ENCODE results near the gene PRAF2.

The PRAF2 gene

DNA sequence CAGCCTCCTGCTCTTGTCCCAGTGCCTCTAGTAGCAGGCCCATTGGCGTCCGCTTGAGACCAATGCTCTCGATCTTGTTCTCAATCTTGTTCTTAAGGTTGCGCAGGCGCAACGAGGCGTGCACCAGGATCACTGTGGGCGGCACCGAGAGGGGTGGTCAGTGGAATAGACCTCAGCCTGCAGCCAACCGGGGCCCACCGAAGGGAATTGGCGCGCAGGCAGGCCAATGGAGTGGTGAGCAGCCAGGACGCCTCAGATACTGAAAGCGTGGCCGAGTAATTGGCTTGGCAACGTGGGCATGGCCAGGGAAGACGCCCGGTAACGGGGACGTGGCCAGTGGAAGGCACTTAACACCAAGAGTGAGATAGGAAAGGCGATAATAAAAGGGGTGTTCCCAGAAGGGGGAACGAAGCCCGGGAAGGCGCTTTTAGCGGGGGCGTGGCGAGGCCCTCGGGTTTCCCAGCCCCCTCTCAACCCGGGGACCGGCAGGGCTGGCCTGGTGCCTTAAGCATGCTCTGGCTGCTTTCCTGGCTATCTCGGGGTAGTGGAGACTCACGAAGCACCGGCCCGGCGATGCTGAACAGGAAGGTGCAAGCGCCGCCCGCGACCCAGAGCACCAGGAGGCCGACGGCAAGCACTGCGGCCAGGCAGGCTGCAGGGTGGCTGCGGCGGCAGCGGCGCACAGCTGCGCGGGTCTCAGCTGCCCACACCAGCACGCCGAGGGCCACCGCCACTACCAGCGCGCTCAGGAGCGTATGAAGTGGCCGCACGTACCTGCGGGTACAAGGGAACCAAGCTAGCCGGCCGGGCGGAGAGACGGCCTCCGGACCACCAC lies 1.7 kb downstream of the PRAF2 start:
- DNase-seq, result peak; percentile 94

DNA sequence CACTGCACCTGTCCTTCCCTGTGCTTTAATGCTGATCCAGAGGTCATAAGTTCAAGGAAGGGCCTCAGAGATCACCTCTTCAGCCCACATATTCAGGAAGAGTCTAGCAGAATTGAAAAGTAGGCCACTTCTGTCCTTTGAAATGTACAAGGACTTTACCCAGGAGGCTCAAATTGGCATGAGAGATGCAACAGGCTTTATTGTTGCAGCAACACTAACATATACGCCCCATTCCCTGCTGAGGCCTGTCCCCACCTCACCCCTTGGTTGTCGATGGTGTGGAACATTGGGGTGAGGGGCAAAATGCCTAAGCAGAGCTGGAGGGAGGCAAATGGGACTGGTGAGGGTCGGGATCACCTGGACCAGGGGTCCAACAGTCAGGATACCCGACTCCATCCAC lies 2.8 kb downstream of the PRAF2 start:
- DNase-seq, result no peak

DNA sequence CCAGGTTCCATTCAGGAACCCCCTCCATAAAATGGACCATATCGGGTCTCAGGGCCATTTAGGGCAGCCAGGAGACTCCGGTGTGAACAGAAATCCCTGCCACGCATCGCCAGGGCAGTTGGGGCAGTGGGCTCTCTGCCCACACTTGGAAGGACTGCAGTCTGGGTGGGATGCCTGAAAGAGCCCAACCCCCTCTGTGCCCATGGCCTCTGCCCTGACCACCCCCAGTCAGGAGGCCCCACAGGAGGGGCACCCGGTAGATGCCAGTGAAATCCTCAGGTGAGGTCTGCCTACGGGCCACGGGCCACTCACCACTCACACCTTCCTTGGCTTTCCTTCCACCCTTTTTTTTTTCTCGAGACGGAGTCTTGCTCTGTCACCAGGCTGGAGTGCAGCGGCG lies 4.8 kb downstream of the PRAF2 start:
- no peak for DNase-seq

DNA sequence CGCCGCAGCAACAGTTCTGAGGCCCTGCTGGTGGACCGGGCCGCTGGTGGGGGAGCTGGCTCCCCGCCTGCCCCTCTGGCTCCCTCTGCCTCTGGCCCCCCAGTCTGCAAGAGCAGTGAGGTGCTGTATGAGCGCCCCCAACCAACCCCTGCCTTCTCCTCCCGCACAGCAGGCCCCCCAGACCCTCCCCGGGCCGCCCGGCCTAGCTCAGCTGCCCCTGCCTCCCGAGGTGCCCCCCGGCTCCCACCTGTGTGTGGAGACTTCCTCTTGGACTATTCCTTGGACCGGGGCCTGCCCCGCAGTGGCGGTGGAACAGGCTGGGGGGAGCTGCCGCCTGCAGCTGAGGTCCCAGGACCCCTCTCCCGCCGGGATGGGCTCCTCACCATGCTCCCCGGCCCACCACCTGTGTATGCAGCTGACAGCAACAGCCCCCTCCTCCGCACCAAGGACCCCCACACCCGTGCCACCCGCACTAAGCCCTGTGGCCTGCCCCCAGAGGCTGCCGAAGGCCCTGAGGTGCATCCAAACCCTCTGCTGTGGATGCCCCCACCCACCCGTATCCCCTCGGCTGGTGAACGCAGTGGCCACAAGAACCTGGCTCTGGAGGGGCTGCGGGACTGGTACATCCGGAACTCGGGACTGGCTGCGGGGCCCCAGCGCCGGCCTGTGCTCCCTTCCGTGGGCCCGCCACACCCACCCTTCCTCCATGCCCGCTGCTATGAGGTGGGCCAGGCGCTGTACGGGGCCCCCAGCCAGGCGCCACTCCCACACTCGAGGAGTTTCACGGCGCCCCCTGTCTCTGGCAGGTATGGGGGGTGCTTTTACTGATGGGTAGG lies 6.3 kb downstream of the PRAF2 start:
- DNase-seq, result no peak

DNA sequence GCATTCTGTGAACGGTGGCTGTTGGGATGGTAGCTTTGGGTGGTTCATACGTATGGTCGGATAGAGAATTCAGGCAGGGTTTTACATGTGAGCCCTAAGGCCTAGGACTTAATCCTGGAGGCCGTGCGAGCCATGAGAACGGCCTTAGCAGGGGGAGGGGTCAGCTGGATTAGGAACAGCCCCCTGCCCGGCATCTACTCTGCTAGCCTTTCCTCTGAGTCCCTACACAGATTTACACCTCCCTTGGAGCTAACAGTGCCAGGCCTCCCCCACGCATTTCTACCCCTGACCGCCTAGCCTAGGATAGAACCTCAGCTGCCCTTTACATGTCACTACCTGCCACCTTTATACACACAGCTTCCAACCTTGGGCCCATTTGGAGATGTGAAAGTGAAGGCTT lies 7.1 kb downstream of the PRAF2 start:
- no peak for DNase-seq

DNA sequence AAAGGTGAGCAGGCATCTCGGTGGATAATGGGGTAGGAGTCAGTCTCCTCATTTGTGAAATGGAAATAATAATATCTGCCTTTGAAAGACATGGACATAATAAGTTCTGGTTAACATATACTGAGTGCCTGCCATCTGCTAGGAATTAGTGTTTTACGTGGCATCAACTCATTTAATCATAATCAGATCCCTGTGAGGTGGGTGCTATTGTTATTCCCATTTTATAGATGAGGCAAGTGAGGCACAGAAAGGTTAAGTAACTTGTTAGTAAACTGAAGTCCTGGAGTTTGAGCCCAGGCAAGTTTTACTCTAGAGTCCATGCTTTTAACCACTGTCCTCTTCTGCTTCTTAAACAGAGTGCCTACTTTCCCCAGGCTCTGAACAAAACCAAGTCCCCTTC lies 7.5 kb downstream of the PRAF2 start:
- DNase-seq, result no peak

DNA sequence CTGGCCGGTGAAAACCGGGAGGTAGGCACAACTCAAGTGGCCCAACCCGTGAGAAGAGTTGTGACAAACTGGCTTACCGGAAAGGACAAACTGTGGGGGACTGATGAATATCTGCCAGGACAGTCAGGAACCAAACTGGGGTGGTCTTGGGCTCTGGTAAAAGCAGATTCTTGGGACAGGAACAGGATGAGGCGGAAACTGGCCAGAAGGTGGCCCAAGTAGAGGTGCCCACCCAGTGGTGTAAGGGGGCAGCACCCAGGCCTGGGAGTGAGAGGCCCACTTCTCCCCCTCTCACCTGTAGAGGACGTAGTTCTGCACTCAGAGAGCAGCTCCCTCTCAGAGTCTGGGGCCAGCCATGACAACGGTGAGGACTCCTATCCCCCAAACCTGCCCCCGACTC lies 9.1 kb downstream of the PRAF2 start:
- no peak for DNase-seq

DNA sequence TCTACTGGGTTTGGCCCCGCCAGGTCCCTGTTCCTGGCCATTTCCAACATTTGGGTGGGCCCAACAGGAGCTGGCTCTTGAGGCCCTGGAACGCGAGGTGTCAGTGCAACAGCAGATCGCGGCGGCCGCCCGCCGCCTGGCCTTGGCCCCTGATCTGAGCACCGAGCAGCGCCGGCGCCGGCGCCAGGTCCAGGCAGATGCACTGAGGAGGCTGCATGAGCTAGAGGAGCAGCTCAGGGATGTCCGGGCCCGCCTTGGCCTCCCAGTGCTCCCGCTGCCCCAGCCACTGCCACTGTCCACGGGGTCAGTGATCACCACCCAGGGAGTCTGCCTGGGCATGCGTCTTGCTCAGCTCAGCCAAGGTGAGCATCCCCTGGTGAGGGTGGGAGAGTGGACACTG lies 9.5 kb downstream of the PRAF2 start:
- no peak for DNase-seq

DNA sequence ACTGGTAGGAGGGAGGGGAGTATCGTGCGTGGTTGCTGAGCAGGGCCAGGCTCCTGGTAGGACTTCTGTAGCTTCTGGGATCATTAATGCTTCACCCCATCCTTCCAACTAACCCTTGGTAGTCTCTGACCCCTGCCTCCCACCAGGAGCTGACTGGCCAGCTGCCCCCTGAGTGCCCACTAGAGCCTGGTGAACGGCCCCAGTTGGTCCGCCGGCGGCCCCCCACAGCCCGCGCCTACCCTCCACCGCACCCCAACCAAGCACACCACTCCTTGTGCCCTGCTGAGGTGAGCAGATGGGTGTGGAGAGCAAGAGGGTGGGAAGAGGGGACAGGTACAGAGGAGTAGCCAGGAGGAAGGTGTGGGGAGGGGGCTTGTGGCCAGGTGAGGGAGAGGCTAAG lies 10.1 kb downstream of the PRAF2 start:
- DNase-seq, result no peak

DNA sequence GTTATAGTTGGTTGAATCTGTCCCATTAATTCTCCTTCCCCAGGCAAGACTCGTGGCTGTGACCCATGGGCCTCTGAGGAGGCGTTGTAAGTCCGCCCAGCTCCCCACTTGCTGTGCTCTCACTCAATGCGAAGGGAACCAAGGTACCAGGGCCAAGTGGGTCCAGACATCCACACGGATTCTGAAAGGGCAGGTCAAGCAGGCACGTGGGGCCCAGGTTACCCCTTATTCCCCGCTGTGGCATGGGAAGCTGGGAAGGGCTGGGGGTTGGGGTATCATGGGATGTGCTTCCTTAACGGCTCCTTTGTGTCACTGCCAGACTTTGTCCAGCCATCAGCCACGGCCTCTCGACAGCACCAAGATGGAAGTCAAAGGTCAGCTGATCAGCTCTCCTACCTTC lies 11.9 kb downstream of the PRAF2 start:
- DNase-seq, result no peak

DNA sequence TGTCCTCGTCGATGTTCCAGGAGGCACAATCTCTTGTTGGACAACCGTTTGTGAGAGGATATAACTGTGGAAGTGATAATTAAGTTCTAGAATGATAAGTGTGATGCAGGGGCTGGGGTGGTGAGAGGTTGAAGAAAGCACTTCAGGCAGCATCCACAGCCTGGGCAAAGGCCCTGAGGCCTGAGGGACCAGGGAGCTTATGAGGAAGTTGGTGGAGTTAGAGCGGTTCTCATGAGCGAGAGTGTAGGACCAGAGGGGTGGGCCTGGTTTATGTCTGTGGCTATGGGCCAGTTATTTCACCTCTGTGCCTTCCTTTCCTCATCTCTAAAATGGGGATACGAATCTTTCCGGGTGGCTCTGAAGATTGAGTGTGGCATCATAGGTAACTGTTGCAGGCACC lies 12.3 kb downstream of the PRAF2 start:
- no peak for DNase-seq

DNA sequence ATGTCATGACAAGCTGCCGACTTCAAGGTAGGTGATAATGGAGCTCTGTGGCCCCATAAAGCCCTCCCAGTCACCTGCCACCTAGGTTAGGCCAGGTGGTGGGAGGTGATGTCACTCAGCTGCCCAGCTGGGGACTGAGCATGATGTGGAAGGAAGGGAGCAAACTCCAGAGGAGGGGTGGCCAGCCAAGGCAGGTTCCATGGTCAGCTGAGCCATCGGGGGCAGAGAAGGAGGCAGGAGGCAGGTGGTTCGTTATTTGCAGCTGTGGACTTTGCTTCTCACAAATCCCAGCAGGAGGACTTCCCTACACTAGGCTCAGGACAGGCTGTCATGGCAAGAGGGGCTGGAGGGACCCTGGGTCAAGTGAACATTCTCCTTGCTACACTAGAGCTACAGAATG lies 12.9 kb downstream of the PRAF2 start:
- DNase-seq, result no peak

DNA sequence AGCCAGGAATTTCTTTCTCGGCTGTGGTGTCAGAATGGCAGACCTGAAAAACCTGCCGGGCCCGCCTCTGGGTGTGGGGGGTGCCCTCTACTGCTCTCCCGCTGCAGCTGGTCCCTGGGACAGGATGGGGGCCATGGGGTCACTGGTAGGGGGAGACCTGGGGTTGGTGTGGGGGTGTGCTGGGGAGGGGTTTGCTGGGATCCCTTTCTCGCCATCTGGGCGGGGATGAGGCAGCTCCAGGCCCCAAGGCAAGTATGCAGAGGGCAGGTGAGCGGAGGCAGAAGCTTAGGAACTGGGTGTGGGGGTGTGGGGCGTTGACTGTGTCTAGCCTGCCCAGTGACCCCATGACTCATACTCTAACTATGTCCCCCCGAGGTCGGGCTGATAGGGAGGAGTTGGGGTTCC lies 14.1 kb downstream of the PRAF2 start:
- no peak for DNase-seq

DNA sequence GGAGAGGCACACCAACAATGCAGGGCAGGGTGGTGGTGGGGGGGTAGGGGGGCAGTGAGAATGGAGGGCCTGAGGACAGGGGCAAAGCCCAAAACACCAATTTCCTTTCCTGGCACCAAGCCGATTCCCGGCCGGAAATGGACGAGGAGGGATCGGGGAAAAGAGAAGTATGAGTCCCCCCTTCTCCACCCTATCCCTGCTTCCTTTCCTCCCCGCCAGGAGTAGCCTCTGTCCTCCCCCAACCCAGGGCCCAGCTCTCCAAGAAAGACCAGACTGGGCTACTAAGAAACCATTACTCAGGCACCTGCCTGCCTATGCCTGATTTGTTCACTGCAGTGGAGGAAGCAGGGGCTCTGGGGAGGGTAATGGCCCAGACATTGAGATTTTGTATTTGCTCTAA lies 14.6 kb downstream of the PRAF2 start:
- no peak for DNase-seq

DNA sequence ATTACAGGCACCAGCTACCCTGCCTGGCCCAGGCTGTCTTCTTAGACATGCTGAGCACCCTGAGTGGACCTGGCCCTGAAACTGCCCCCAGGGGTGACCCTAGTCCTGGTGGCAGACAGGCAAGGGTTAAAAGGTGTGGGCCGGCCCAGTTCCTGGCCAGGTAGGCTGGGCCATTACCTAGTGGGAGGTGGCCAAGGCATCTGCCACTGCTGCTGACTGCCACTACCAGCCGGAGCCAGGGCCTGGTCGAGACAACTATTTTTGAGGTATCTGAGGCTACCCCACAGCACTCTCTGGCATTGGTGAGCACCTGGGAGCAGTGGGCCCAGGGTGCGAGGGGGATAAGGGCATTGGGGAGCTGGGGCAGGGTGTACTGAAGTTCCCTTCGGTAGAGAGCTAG lies 15.0 kb downstream of the PRAF2 start, which contains the start of gene CCDC120:
TSS of gene CCDC120 (plus strand) at position 206 of the 400 bp plus-strand sequence. CDS start 3,043 bp downstream, outside the sequence.
- no peak for DNase-seq

DNA sequence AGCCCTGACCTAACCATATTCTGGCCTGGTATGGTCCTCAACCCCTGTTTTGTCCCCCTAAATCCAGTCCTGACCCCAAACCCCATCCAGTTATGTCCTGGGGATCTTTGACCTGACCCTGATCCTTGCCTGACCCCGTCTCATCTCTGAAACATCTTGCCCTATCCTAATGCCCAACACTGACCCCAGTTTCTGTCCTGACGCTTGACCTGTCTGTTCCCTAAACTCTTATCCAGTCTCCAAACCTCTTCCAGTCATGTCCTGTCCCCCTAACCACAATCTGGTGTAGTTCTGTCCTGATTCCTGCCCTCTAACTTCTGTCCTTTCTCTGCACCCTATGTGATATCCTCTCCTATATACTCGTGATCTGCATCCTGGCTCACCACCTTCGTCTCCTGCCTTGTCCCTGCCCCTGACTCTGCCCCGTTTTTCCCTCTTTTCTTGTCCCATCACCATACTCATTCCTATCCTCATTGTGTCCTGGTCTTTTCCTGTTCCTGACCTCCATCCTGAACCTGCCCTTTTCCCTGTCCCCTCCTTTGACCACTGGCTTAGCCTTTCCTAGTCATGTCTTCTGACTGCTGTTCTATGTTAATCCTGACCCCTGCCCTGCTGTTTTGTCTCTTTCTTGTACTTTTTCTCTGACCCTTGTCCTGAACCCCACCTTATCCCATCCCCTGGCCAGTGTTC lies 19.6 kb downstream of the PRAF2 start:
- DNase-seq, result no peak

DNA sequence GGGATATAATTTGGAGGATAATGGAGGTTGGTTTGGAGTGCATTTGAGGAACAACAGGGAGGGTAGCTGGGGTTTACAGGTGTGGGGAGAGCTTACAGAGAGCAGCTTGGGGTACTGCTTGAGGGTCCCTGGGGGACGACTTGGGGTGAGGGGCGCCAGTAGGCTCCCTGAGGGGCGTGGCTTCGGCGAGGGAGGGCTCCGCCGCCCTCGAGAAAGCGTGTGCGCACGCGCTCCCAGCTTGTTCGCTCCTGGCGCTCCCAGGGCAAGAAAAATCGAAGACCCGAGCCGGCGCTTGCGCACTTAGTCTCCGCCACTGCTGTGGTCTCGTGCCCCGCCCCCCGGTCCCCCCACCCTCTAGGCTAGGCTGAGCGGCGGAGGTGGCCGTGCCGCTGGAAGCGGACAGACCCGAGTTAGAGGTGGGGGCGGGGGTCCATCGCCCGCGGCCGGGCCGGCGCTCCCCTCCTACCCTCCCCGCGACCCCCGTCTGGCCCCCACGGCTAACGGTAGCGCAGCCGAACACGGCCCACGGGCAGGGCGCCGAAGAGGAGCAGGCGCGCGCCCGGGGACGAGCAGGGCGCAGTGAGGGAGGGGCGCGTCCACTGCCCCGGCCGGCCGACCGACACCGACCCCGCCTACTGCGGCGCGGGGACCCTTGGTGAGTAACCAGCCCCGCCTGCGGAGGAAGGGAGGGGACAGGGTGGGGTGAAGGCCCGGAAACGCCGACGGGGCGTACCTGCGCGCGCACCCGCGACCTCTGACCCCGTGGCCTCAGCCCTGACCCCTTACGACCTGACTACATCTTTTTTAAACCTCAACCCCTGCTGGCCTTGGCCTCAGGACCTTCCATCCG lies 20.4 kb downstream of the PRAF2 start:
- peak; percentile 95 for DNase-seq

DNA sequence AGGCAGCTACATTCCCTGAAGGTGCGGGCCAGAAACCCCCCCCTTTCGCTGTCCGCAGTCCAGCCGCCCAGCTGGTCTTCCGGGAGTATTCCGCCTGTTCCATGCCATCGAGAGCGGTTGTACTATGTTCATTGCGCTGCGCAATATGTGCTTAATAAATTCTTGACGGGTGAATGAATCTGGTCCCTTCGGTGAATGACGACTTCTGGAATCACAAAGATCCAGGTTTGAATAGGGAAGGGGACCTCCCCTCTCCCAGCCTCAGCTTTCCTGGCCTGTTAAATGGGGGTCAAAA lies 29.9 kb downstream of the PRAF2 start:
- no peak for DNase-seq

DNA sequence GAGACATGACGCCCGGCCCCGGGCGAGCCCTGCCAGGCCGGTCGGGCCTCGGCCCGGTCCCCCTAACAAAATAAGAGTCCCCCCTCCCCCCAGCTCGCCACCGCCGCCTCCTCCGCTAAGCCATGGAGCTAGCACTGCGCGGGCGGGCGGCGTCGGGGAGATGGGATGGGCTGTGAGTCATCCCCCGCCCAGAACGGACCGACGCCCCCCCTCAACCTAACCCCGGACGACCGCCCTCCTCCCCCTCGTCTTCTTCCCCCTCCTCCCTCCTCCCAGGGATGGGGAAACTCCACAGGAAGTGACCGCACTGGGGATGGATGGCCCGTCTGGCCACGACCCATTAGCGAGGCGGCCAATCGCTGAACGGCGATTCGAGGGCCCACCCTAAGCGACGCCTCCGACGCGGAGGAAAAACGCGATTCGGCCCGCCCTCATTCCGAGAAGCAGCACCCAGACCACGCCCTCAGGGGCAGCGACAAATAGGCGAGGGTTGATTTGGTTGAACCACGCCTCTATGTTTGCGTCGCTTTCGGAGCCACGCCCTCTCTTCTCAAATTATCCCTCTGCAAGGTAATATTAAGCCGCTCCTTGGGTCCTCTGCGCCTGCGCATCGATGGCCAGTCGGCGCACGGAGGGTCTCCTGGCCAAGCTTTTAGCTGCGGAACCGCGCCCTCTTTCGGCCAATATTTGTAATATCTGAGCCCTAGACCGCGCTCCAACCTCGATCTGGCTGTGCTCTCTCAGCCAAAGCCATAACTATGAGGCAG lies 30.4 kb downstream of the PRAF2 start, which contains the start of gene TFE3:
TSS of gene TFE3 (minus strand) at position 138 of the 767 bp plus-strand sequence. CDS start at position 7, 131 bp downstream.
- peak; percentile 100 for DNase-seq

DNA sequence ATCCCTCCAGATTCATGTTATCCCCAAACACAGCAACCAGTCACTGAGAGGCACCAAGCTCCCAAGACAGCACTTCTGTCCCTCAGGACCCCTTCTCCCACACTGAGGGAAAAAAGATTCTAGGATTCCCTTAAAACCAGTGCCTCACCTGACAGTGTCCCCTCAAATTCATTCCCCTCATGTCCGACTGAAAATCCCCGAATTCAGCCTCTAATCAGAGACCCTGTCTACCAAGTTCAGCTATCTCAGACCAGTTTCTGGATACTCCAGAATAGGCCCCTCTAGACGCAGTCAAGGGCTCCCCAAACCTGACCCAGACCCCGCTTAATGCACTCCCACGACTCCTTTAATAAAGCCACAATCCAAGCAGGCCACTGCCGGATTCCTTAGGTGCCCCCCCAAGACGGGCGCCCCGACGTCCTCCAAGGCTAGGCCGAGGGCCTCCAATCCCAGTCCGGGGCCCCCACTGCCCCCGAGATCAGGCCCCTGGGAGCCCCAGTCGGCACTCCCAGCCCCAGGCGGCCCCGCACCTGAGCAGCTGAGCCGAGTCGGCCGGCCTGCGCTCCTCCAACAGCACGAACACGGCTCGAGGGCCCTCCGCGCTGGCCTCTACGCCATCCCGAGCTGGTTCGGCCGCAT lies 31.1 kb downstream of the PRAF2 start:
- no peak for DNase-seq
